NCI-H2107 (cell line): ENCODE measurements around the gene CCNK.

Source experiments
- DNase-seq: peaks from one replicate; lab custom pipeline; 2025; lab: John Stamatoyannopoulos, UW

Gene CCNK

DNA sequence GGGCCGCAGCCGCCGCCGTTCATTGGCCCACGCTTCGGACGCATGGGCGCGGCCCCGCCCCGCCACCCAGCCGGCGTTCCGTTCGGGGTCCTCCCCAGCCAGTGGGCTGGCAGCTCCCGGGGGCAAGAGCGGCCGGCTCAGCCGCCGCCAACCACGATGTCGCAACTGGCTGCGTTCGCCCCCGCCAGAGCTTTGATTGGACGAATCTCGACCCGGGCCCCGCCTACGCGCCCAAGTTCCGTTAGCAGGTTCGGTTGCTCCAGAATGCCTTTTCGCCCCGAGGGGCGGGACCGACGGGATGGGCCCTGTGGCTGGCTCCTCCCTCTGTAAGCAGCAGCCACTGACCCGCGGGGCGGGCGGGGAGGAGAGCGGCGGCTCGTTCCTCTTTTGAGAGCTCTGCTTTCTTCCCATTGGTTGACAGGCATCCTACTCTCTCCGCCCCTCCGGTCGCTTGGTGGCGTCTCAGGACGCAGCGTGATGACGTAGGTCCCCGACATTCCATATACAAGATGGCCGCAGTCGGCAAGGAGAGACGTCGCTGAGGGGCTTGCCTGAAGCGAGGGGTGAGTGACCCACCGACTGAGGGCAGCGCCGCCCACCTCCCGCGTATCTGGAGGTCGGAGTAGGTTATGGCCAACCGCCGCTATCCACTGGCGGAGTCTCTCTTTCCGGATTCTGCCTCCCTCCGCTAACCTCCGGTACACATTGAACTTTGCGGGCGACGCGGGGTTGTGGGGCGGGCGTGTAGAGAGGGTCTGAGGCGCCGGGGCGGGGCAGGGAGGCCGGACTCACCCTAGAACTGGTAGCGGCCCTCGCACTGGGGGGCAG, at the start of gene CCNK:
Gene CCNK (plus strand): TSS at position 493 of the 828 bp plus-strand sequence. CDS start 11,269 bp downstream, outside the sequence.
- DNase-seq: peak; percentile 100

DNA sequence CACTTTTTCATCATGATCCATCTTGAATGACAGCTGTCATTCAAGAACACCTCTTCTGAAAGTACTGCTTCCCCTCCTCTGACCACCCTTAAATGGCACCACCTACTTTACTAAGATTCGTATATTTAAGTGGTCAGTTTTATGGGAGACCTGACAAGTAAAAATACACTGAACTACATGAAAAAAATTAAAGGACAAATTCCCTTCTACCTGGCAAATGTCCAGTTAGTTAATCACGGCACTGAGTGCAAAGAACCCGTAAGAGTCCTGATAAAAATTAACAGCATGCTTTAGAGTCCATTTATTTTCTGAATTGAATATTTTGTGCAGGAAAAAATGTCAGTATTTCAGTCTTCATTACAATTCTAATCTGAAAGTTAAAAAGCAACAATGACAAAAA, 49.2 kb upstream of the CCNK start:
- no peak for DNase-seq

DNA sequence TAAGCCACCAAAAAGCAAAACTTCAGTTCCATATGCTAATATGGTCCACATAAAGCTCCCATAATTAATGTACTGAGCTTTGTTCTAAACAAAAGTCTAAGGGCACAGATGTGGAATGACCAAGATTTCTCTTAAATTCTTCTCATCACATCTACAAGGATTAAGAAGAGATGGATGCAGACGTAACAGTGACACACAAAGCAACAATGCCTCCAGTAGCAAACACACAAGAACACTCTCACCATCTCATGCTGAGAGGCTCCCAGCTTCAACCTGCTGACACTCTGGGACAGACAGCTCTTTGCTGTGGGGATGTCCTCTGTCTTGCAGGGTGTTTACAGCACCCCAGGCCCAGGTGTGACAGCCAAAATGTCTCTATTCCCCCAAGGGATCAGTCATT, 48.7 kb upstream of the CCNK start:
- no peak for DNase-seq

DNA sequence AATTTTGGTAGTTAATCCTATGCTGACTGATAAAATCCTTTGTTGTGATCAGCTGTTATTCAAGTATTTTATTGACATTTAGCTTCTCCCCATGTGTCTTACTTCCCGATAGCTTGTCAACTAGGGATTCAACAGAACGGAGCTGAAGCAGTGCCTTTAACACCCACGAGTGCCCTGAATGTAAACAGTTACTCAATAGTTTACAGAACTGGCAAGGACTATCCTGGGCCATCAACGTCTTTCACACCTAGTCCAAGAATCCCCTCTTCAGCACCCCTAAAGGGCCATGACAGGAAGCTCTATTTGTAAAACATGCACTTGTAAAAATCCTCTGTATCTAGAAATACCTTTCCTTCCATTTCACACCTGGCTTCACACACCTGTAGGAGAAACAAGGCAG, 45.9 kb upstream of the CCNK start:
- no peak for DNase-seq

GRCh38 chr14:99436247-99437180, 44.7 kb upstream of the CCNK start:
- no peak for DNase-seq

- DNase-seq: no peak
These were observed 43.5 kb upstream of the CCNK start for GRCh38 chr14:99437706-99438105.

- no peak for DNase-seq
These were observed 40.9 kb upstream of the CCNK start for GRCh38 chr14:99440278-99440677.

GRCh38 chr14:99441157-99441870, 39.9 kb upstream of the CCNK start:
- DNase-seq: no peak

DNA sequence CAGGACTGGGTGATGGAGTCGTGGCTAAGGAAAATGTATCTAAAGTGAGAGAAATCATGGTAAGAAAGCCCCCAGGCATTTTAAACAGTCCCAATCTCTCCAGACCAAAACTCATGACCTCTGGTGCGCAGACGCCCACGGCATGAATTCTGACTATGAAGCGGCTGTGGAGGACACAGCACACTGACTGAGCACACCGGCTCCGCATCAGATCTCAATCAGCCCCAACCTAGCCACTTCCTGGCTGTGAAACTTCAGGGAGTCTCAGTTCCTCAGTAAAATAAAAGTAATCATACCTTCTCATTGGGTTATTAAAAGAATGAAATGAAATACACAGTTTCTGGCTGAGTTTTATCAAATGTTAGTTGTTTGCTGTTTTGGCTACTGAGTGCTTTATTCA, 39.3 kb upstream of the CCNK start:
- DNase-seq: no peak

GRCh38 chr14:99445931-99446330, 35.3 kb upstream of the CCNK start:
- no peak for DNase-seq

GRCh38 chr14:99447739-99448138, 33.5 kb upstream of the CCNK start:
- DNase-seq: no peak

- no peak for DNase-seq
These were observed 30.9 kb upstream of the CCNK start for GRCh38 chr14:99450266-99450665.

DNA sequence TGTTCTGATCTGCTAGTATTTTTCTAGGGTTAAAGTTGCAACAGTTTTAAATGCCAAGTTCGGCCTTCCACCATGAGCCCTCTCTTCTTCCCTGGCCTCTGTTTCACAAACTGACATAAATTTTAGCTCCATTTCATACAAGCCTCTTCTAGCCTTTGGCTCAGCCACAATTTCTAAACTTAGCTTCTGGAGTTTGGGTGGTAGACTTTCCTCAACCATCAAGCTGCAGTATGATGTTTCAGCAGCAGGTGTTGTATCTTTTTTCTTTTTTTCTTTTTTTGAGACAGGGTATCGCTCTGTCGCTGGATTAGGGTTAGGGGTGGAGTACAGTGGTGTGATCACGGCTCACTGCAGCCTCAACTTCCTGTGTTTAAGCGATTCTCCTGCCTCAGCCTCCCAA, 30.0 kb upstream of the CCNK start:
- DNase-seq: no peak

- no peak for DNase-seq
These were observed 28.2 kb upstream of the CCNK start for GRCh38 chr14:99452968-99453367.

DNA sequence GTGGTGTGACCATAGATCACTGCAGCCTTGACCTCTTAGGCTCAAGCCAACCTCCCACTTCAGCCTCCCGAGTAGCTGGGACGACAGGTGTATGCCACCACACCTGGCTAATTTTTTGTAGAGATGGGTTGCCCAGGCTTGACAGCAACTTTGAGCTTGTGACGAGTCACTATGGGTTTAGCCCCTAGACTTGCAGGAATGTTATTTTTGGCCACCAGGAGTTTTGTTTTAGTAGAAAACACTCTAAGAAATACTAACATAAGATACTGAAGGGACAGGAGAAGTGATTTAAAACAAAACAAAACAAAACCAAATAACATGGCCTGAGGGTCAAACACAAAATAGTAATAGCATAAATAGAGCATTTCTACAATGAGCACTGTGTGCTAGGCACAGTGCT, 27.0 kb upstream of the CCNK start:
- DNase-seq: no peak

DNA sequence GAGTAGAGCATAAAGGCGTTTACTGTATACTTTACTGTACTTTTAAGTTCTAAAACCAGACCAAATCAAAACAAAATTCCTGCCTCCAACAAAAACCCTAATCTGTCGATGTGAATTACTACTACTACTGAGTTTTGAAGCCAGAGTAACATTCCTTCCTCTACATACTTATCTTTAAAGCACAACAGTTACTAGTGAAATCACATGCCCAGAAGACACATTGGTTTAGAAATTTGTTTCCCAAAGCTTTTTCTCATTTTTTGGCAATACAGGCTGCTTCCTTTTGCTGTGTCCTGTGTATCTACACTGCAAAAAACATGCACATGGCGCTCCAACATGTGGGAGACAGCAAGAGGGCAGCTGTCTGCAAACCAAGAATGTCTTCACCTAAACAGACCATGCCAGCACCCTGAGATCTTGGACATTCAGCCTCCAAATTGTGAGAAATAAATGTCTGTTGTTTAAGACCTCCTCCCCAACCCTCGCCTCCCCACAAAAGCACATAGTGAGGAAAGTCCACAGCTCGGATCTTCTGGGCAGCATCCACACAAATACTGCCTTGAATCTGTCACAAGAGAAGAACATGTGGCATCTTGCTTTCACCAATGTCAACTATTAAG, 21.6 kb upstream of the CCNK start:
- no peak for DNase-seq

DNA sequence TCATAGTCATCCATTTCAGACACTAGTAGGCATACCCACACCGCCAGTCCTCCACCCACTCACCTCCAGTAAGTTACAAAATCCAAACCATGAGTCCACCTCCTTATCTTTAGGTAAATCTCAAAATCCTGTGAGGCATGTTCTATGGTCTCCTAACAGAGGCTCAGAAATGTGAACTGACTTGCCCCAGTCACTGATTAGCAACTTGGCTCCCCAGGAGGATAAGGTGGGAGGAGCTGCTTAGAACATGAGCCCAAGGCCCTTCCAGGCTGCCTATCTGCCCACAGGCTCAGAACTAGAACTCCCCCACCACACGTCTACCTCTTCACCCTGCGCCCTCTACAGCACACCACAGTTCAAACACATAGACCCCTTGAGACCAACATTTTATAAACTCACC, 20.4 kb upstream of the CCNK start:
- no peak for DNase-seq

GRCh38 chr14:99461411-99462085, 19.7 kb upstream of the CCNK start:
- no peak for DNase-seq

DNA sequence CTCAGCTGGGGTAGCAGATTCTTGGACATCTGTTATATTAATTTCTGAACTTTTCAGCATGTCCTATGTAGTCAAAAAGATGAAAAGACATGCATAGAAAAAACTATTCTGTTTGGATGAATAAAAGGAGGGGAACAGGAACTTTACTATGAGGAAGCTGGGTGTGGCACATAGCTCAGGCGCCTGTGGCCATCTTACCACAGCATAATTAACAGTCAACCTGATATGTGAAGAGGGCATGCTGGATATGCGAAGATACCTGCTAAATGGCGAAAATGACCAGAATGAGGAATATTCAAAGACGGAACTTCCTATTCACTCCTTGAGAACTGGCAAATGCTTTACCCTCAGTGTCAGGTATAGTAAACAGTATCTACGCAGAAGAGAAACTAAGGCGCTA, 19.0 kb upstream of the CCNK start:
- DNase-seq: no peak

DNA sequence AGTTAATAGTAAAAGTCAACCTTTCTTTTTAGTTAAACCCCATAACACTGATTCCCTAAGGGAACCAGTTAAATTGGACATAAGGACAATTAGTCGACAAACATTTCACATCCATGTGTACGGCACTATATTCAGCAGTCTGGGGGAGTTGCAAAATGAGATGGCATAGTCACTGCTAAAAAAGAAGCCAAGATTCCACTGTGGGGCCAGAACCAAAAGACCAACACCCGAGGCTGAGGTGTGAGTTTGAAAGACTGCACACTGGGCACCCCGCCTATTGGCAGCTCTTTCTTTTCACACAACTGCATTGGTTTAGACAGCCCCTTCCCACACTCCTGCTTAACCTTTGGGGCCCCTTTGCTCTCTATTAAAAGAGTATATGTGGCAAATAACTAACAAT, 17.2 kb upstream of the CCNK start:
- DNase-seq: no peak

DNA sequence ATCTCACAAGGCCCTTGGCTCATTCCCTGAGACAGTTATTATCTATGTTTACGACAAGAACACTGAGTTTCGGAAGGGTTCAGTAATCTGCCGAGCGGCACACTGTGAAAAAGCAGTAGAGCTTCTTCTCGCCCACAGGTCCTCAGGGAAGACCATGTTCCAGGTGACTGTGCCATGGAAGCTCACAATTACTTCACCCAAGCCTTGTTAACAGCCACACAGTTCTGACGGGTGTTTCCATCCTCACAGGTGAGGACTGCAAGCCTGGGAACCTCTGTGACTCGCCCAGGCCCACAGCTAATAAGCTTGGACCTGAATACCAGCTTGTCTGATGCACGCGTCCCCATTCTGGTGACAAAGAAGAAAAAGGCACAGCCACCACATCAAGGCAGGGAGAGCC, 15.9 kb upstream of the CCNK start:
- DNase-seq: no peak
